SU-DHL-6 (cell line): ENCODE results near the gene BEST1.

Experiments
- H2AFZ ChIP-seq: fragments of 200-600 bp; sonication (generic); 2 replicates; pipeline ENCODE4 v1.6.1; 2014; ENCODE audit warnings: low read depth, mild to moderate bottlenecking, moderate library complexity, mixed read lengths, antibody characterized with exemption, low read length; ENCODE audit not compliant: severe bottlenecking
- H3F3A ChIP-seq: fragments of 200-600 bp; shearing (Covaris generic); 2 replicates; pipeline ENCODE4 v1.6.0; 2016; ENCODE audit warnings: antibody characterized with exemption, mild to moderate bottlenecking; ENCODE audit not compliant: insufficient read depth
- H3K27ac ChIP-seq: fragments of 200-600 bp; sonication (generic); 2 replicates; pipeline ENCODE4 v1.5.1; 2016; ENCODE audit warnings: low read depth, mild to moderate bottlenecking, low read length, moderate library complexity, mixed read lengths
- H3K27me3 ChIP-seq: fragments of 200-600 bp; sonication (generic), shearing (Covaris generic); 2 replicates; pipeline ENCODE4 v1.6.0; 2014; ENCODE audit warnings: mild to moderate bottlenecking, low read length
- H3K36me3 ChIP-seq: fragments of 200-600 bp; sonication (generic); 2 replicates; pipeline ENCODE4 v1.6.1; 2014; ENCODE audit warnings: mild to moderate bottlenecking, low read length, mixed read lengths
- H3K4me2 ChIP-seq: fragments of 300-600, 200-600 bp; shearing (Covaris generic), sonication (generic); 2 replicates; pipeline ENCODE4 v1.6.0; 2014; ENCODE audit warnings: low read length, low read depth, mild to moderate bottlenecking; ENCODE audit not compliant: poor library complexity, severe bottlenecking
- H3K4me3 ChIP-seq: fragments of 200-600 bp; sonication (generic); 2 replicates; pipeline ENCODE4 v1.5.1; 2014; ENCODE audit warnings: antibody characterized with exemption, low read length, mild to moderate bottlenecking, mixed read lengths; ENCODE audit not compliant: insufficient read depth, poor library complexity, severe bottlenecking
- H3K79me2 ChIP-seq: fragments of 200-600 bp; sonication (generic); 2 replicates; pipeline ENCODE4 v1.6.1; 2014; ENCODE audit warnings: mild to moderate bottlenecking, low read length, moderate library complexity; ENCODE audit not compliant: insufficient read depth
- H3K9ac ChIP-seq: fragments of 200-600 bp; sonication (generic); 2 replicates; pipeline ENCODE4 v1.7.0; 2014; ENCODE audit warnings: mild to moderate bottlenecking, low read length
- H3K9me2 ChIP-seq: fragments of 200-600 bp; sonication (generic); replicated peaks from 2 replicates; pipeline ENCODE4 v1.6.1; 2014; ENCODE audit warnings: low read length; ENCODE audit not compliant: insufficient read depth
- H3K9me3 ChIP-seq: fragments of 200-600 bp; sonication (generic); 2 replicates; pipeline ENCODE4 v1.6.1; 2014; ENCODE audit warnings: low read length, mixed read lengths; ENCODE audit not compliant: insufficient read depth
- H4K20me1 ChIP-seq: fragments of 200-600 bp; sonication (generic); 2 replicates; pipeline ENCODE4 v1.6.1; 2014; ENCODE audit warnings: low read depth, mild to moderate bottlenecking, antibody characterized with exemption, low read length, moderate library complexity, mixed read lengths
- EZH2phosphoT487 ChIP-seq: fragments of 200-600 bp; sonication (generic), shearing (Covaris generic); conservative IDR thresholded peaks from 2 replicates; pipeline ENCODE4 v1.6.1; 2018; ENCODE audit warnings: mild to moderate bottlenecking, antibody characterized with exemption, low read length, moderate library complexity, mixed read lengths
- TF ChIP-seq, protein P1 (sequence below): fragments of 200-600 bp; sonication (generic); IDR thresholded peaks from one replicate; pipeline ENCODE4 v1.5.1; 2017; ENCODE audit warnings: antibody characterized with exemption, mild to moderate bottlenecking, low read length, moderate library complexity; ENCODE audit not compliant: insufficient read depth, poor library complexity, severe bottlenecking

BEST1 gene

DNA sequence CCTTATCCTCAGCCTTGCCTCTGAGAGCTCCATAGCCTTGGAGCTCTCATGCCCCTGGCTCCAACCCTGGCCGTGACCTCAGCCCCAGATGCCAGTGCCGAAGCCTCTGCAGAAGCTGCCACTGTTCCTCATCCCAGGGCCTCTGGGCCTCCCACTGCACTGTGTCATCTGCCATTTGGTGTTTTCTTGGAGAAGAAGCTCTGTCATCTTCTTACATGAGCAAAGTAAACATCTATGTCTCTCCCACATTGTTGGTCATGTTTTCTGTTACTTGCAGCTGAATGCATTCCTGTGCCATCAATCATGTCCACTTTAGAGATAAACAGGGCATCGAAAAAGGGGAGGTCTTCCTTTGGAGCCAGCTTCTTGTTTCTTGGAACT, 62.3 kb downstream of the BEST1 start:
- Histone ChIP-seq H3K4me3 (no peak overlapping the region), H2AFZ (no peak overlapping the region)

DNA sequence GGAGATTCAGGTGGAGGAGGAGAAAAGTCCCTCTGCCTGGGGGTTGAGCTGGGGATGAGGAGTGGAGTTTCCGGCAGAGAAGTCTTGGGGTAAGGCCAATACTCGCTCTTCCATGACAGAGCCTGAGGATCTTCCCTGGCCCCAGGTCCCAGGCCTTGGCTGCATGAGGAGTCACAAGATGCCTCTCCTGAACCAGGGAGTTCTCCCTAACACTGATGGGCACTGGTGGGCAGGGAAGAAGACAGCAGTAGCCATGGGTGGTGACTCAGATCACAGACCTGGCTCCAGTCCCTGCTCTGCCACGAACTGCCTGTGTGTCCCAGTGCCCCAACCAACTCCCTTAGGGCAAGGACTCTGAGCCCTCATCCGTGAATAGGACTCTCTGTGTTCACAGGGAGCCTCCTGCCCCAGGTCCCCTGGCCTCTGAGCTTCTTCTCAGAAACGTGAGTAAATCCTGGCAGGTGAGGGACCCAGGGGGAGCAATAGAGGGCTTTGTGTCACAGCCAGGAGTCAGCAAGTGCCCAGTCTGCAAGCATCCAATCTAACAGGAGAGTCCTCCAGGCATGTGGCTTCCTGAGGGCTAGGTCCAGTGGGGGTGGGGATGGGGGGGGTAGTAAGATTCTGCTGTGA, 62.8 kb downstream of the BEST1 start:
- Histone ChIP-seq H3K4me3 (no peak overlapping the region), H3K9ac (no peak overlapping the region), H3K27ac (no peak overlapping the region), H3K27me3 (no peaks in the 10 kb centered on the region), H3K36me3 (no peaks in the 10 kb centered on the region), H3K79me2 (no peaks in the 10 kb centered on the region), H3K9me2 (no peaks in the 10 kb centered on the region), H3K9me3 (no peaks in the 10 kb centered on the region), H4K20me1 (no peaks in the 10 kb centered on the region), H3K4me2 (no peak overlapping the region), H2AFZ (no peak overlapping the region), H3F3A (no peaks in the 10 kb centered on the region)
- TF ChIP-seq EZH2phosphoT487: no peak
- TF ChIP-seq, protein P1, sequence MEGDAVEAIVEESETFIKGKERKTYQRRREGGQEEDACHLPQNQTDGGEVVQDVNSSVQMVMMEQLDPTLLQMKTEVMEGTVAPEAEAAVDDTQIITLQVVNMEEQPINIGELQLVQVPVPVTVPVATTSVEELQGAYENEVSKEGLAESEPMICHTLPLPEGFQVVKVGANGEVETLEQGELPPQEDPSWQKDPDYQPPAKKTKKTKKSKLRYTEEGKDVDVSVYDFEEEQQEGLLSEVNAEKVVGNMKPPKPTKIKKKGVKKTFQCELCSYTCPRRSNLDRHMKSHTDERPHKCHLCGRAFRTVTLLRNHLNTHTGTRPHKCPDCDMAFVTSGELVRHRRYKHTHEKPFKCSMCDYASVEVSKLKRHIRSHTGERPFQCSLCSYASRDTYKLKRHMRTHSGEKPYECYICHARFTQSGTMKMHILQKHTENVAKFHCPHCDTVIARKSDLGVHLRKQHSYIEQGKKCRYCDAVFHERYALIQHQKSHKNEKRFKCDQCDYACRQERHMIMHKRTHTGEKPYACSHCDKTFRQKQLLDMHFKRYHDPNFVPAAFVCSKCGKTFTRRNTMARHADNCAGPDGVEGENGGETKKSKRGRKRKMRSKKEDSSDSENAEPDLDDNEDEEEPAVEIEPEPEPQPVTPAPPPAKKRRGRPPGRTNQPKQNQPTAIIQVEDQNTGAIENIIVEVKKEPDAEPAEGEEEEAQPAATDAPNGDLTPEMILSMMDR: no peak

More for the DNA sequence above, 62.3 kb downstream of the BEST1 start:
- TF ChIP-seq, protein P1: no peak
- TF ChIP-seq EZH2phosphoT487: no peak
- Histone ChIP-seq H3K9me2 (no peaks in the 10 kb centered on the region), H3K36me3 (no peaks in the 10 kb centered on the region), H3F3A (no peaks in the 10 kb centered on the region), H3K27me3 (no peaks in the 10 kb centered on the region), H3K9ac (no peak overlapping the region), H3K79me2 (no peaks in the 10 kb centered on the region), H3K4me2 (no peak overlapping the region), H3K9me3 (no peaks in the 10 kb centered on the region), H3K27ac (no peak overlapping the region), H4K20me1 (no peaks in the 10 kb centered on the region)
